Measurements from ENCODE around the gene PEA15.

Gene PEA15

DNA sequence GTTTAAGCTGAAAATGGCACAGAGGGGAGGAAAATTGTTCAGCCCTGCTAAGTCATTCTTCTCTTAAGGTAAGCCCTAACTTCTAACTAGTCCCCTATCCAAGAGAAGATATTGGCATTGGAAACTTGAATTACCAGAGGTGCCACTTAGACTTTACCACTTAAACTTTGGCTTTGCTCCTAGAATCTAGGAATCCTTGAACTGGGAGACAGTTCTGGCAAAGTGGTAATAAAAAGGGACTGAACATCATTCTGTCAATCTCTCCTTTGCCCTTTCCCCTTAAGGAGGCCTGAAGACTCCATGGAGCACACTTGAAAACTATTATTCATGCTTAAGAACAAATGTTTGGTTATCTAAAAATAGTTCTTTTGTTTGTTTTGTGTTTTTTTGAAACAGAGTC, 45.3 kb upstream of the PEA15 start:
- Histone ChIP-seq H3K27ac (no peak overlapping the region), H3K4me3 (ENCODE audit: low read depth in 1 of 2, low read length in 1 of 2) (no peak overlapping the region), H3K9me3 (no peaks in the 10 kb centered on the region), H3K36me3 (no peaks in the 10 kb centered on the region), H3K4me1 (ENCODE audit: control insufficient read depth in 1 of 2, insufficient read depth in 1 of 2, low read depth in 1 of 2, low read length in 1 of 2) (no peaks in the 10 kb centered on the region), H3K27me3 (peaks cover 3% of the 10 kb centered on the region)
- TF ChIP-seq, protein P1, sequence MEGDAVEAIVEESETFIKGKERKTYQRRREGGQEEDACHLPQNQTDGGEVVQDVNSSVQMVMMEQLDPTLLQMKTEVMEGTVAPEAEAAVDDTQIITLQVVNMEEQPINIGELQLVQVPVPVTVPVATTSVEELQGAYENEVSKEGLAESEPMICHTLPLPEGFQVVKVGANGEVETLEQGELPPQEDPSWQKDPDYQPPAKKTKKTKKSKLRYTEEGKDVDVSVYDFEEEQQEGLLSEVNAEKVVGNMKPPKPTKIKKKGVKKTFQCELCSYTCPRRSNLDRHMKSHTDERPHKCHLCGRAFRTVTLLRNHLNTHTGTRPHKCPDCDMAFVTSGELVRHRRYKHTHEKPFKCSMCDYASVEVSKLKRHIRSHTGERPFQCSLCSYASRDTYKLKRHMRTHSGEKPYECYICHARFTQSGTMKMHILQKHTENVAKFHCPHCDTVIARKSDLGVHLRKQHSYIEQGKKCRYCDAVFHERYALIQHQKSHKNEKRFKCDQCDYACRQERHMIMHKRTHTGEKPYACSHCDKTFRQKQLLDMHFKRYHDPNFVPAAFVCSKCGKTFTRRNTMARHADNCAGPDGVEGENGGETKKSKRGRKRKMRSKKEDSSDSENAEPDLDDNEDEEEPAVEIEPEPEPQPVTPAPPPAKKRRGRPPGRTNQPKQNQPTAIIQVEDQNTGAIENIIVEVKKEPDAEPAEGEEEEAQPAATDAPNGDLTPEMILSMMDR (IDR thresholded peaks at IDR 0.05), result no peak

DNA sequence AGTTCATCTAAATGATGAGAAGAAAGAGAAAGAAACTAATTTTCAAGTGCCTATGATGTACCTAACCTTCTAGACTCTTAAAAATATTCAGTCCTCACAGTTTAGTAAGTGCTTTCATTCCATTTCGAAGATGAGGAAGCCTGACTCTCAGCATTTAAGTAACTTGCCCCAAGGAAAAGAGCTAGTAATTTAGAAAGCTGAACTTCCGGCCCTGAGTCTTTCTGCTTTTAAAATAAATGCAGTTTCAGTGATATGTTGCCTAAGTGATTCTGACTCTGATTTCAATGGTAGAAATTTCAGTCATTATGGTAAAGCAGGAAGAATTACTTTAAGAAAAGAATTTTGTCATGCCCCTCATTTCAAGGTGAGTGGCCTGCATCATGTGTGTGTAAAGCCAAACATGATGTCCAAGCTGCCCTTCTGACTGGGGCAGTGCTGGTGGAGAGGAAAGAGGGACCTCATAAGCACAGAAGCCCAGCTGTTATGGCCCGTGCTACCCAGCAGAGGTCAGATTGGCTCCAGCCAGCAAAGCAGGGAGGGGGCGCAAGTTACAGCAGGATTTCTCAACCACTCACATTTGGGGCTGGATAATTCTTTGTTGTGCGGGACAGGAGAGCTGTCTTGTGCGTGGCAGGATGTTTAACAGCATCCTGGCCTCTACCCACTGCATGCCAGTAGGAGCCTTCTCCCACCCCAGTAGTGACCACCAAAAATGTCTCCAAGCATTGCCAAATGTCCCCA, 43.0 kb upstream of the PEA15 start:
- H3K9me3 ChIP-seq, result no peaks in the 10 kb centered on the region
- H3K36me3 ChIP-seq, result no peaks in the 10 kb centered on the region
- TF ChIP-seq, protein P1 (IDR thresholded peaks at IDR 0.05), result no peak
- H3K4me3 ChIP-seq (ENCODE audit: low read depth in 1 of 2, low read length in 1 of 2), result no peak overlapping the region
- H3K27me3 ChIP-seq, result peaks cover 12% of the 10 kb centered on the region
- H3K27ac ChIP-seq, result no peak overlapping the region
- peaks cover 12 to 15% of the 10 kb centered on the region in 2 experiments for H3K4me1 ChIP-seq (ENCODE audit: control insufficient read depth in 1 of 2, insufficient read depth in 1 of 2, low read depth in 1 of 2, low read length in 1 of 2)

- H3K27me3 ChIP-seq, result peaks cover 20% of the 10 kb centered on the region
- H3K27ac ChIP-seq, result no peak overlapping the region
- TF ChIP-seq, protein P1 (IDR thresholded peaks at IDR 0.05), result no peak
- no peak overlapping the region for H3K4me3 ChIP-seq (ENCODE audit: low read depth in 1 of 2, low read length in 1 of 2)
- H3K36me3 ChIP-seq, result no peaks in the 10 kb centered on the region
- peaks cover 12 to 15% of the 10 kb centered on the region in 2 experiments for H3K4me1 ChIP-seq (ENCODE audit: control insufficient read depth in 1 of 2, insufficient read depth in 1 of 2, low read depth in 1 of 2, low read length in 1 of 2)
- H3K9me3 ChIP-seq, result no peaks in the 10 kb centered on the region
Observed at GRCh38 chr1:160162931-160163330, 42.3 kb upstream of the PEA15 start.

GRCh38 chr1:160163615-160164014, 41.6 kb upstream of the PEA15 start:
- Histone ChIP-seq H3K9me3 (no peaks in the 10 kb centered on the region), H3K36me3 (no peaks in the 10 kb centered on the region), H3K27ac (no peak overlapping the region), H3K27me3 (peaks cover 22% of the 10 kb centered on the region), H3K4me1 (ENCODE audit: control insufficient read depth in 1 of 2, insufficient read depth in 1 of 2, low read depth in 1 of 2, low read length in 1 of 2) (peaks cover 12 to 16% of the 10 kb centered on the region in 2 experiments), H3K4me3 (ENCODE audit: low read depth in 1 of 2, low read length in 1 of 2) (no peak overlapping the region)
- TF ChIP-seq, protein P1 (IDR thresholded peaks at IDR 0.05), result no peak

DNA sequence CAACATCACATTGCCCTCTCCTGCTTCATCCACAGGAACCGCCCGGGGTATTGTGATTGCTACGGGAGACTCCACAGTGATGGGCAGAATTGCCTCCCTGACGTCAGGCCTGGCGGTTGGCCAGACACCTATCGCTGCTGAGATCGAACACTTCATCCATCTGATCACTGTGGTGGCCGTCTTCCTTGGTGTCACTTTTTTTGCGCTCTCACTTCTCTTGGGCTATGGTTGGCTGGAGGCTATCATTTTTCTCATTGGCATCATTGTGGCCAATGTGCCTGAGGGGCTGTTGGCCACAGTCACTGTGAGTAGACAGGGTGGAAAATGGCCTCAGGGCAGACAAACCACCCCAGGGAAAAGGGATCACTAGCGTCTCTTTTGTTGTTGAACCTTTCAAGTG, 41.1 kb upstream of the PEA15 start:
- H3K9me3 ChIP-seq, result no peaks in the 10 kb centered on the region
- TF ChIP-seq, protein P1 (IDR thresholded peaks at IDR 0.05), result no peak

More for the DNA sequence above, 41.1 kb upstream of the PEA15 start:
- H3K36me3 ChIP-seq, result no peaks in the 10 kb centered on the region
- H3K27ac ChIP-seq, result no peak overlapping the region
- peaks cover 26% of the 10 kb centered on the region for H3K27me3 ChIP-seq
- no peak overlapping the region for H3K4me3 ChIP-seq (ENCODE audit: low read depth in 1 of 2, low read length in 1 of 2)
- peaks cover 14 to 21% of the 10 kb centered on the region in 2 experiments for H3K4me1 ChIP-seq (ENCODE audit: control insufficient read depth in 1 of 2, insufficient read depth in 1 of 2, low read depth in 1 of 2, low read length in 1 of 2)
